Stimulated activated CD4-positive, alpha-beta T cell treated with anti-CD3 and anti-CD28 coated beads, Interleukin-4, amount 100 ng/mL, for 24 hours (primary cell): ENCODE results near the gene TRIM62.

Experiments
- DNase-seq: peaks from one replicate; pipeline ENCODE4 v3.0.0-alpha.2; 2020

The TRIM62 gene

GRCh38 chr1:33181921-33182341 lies at the start of gene TRIM62:
TSS of gene TRIM62 (minus strand) at chr1:33182043. CDS start at chr1:33181432, 611 bp downstream.
- DNase-seq, result peak; percentile 72

DNA sequence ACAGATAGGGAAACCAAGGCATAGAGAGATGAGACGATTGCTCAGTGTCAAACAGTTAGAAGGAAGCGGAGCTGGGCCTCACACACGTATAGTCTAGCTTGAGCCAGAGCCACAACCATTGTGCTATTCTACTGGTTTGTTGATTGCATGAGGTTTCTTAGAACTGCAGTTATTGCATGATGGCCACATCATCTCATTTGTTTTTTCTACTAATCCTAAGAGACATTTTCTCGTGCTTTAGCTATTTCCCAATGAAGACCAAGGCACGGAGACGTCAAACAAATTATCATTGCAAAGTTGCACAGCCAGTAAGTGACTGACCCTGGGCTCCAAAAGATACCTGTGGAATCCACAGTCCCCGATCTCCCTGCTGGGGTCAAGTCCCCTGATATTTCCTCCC lies 49.3 kb upstream of the TRIM62 start:
- DNase-seq, result no peak

- no peak for DNase-seq
Measured at GRCh38 chr1:33228935-33229487, 47.2 kb upstream of the TRIM62 start.

- no peak for DNase-seq
Measured at GRCh38 chr1:33225586-33225985, 43.7 kb upstream of the TRIM62 start.

DNA sequence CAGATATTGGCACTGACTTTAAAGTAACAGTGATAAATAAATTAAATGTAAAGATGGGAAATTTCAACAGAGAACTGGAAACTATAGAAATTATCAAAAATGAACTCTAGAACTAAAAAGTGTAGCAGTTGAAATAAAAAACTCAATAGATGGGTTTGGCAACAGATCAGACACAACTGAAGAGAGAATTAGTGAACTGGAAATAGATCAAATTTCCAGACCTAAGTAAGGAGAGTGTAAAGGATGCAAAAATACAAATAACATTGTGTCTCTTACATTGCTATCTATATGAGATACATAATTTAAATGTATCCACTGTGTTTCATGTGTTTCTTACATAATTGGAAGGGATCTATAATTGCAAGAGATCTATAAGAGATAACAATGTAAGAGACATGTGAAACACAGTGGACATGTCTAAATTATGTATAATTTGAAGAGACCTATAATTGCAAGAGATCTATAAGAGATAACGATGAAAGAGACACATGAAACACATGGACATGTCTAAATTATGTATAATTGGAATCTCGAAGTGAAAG lies 42.4 kb upstream of the TRIM62 start:
- DNase-seq, result no peak

GRCh38 chr1:33222381-33222780 lies 40.5 kb upstream of the TRIM62 start:
- DNase-seq, result no peak

DNA sequence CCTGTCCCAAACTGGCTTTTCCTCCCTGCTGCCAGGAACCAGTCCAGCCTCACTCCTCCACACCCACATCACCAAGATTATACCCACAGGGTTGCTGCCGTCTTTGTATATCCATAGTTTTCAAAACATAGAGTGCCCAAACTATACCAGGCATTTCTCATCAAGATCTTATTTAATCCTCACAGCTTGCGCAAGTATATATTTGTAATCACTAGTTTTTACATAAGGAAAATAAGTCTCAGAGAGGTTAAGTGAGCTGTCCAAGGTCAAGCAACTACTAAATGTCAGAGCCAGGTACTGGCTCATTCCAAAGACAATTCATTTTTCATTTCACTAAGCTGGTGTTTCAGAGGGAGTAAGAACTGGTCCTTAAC lies 39.5 kb upstream of the TRIM62 start:
- no peak for DNase-seq

DNA sequence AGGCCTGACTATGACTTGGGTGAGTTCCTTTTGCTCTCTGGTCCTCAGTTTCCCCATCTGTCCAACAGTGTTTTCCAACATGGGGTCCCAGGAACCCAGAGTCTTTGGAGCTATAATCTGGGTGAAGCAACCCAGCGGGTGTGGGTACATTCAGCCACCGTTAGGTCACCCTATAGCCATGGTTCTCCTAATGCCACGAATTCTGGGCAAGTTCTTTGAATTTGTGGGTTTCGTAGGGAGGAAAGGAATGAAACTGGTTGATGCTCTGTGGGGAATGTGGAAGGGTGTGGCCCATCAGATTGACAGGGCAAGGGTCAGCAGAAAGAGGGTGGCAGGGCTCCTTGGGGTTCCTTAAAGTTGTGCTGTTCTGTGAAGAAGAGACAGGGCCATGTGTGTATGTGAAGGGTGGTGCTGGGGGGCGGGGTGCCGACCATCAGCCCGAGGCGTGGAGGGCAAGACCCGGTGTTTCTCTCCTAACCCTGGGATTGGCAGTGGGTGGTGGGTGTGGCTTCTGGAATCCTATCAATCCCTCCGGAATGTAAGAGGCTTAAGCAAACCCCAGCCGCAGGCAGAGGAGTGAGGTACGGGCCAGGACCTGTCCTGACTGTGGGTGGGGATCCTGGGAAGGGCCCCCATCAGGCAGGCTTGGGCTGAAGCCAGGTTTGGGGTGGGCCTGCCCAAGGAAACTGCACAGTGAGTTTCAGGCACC lies 39.0 kb upstream of the TRIM62 start:
- DNase-seq, result no peak

DNA sequence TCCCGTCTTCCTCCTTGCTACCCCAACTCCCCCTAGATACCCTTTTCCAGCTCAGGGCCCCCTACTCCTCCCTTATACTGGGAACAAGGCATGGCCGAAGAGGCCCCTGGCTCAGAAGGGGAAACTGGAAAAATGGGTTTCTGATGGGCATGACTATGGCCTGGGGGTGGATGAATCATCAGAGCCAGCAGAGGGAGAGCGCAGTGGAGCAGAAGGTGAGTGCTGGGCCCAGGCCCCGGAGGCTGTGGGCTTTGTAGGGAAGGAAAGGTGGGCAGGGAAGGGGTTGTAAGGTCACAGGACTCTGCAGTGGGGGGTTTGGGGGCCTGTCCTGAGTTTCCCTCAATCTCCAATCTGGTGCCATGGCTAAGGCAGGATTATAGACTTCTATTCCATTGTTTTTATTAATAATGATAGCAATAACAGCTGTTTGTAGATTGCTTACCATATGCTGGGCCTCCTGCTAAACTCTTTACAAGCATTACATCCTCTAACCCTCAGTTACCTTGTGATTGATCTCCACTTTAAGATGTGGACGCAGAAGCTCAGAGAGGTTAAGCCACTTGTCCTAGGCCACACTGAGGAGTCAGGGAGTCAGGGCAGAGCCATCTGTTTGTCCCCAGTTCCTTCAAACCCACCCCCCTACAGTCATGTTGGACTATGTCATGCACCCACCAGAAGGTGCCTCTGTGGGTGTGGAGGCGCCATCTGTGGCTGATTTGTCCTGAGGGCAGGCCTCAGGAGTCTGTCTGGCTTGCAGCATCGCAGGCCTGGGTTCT lies 38.2 kb upstream of the TRIM62 start:
- DNase-seq, result no peak

DNA sequence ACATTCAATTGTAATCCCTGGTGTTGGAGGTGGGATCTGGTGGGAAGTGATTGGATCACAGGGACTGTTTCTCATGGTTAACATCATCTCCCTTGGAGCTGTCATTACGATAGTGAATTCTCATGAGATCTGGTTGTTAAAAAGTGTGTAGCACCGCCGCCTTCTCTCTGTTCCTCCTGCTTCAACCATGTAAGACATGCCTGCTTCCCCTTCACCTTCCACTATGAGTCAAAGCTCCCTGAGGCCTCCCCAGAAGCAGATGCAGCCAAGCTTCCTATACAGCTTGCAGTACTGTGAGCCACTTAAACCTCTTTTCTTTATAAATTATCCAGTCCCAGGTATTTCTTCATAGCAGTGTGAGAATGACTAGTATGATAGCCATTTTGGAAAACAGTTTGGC lies 30.1 kb upstream of the TRIM62 start:
- no peak for DNase-seq

GRCh38 chr1:33206340-33206739 lies 24.5 kb upstream of the TRIM62 start:
- DNase-seq, result no peak

DNA sequence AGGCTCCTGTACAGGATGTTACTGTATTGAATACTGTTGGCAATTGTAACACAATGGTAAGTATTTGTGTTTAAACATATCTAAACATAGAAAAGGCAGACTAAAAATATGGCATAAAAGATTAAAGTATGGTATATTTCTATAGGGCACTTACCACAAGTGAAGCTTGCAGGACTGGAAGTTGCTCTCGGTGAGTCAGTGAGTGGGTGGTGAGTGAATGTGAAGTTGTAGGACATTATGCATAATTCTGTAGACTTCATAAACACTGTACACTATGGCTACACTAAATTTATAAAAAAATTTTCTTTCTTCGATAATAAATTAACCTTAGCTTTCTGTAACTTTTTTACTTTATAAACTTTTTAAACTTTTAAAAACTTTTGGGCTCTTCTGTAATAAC lies 13.7 kb upstream of the TRIM62 start:
- DNase-seq, result no peak

- no peak for DNase-seq
Measured at GRCh38 chr1:33191731-33192275, 10.0 kb upstream of the TRIM62 start.

DNA sequence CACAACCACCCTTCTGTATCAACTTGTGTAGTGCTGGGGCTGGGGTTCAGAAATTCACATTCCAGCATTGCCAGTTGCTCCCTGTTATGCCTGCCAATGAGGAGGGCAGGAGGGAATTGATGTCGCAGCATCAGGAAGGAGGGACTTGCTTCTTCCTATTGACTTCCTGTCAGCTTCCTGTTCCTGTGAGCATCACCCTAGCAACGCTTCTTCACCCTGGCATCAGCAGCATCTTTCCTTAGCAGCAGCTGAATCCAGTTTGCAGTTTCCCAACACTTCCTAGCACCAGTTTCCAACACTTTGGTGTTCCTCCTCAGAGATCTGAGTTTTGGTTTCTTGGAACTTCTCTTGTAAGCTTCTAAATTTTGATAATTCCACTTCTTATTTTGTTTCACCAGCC lies 8.9 kb upstream of the TRIM62 start:
- DNase-seq, result no peak

GRCh38 chr1:33188572-33189275 lies 6.9 kb upstream of the TRIM62 start:
- DNase-seq, result no peak

DNA sequence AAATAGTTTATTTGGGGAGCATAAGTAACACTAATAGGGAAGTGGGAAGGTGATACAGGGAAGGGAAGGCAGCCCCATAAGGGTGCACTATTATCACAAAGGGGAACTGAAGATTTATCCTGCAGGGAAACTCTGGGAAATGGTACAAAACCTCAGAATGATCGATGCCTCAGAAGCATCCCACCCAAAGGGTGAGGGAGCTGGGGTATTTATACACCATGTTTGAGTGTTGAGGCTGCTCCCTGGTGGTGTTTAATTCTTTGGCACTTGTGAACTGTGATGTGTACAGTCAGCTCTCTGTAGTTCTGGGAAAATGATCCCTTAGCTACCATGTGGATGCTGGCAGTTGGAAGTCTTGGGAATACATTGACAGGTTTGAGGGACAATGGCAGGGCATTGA lies 5.1 kb upstream of the TRIM62 start:
- no peak for DNase-seq

DNA sequence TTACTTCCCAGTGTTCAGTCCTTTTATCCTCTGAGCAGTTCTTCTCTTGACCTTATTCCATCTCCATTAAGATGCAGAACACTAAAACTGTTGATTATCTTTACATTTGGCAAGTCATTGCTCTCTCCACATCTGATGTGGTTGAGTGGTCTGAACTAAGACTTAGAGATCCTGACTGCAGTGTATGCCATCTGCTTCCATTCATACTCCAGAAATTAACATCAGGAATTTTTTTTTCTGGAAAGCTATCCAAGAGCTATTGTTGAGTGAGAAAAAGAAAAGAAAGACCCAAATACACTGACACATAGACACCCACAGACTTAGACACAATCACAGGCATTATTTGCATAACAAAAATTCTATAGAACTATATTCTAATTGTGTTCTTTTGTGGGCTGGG lies 3.7 kb upstream of the TRIM62 start:
- DNase-seq, result no peak

DNA sequence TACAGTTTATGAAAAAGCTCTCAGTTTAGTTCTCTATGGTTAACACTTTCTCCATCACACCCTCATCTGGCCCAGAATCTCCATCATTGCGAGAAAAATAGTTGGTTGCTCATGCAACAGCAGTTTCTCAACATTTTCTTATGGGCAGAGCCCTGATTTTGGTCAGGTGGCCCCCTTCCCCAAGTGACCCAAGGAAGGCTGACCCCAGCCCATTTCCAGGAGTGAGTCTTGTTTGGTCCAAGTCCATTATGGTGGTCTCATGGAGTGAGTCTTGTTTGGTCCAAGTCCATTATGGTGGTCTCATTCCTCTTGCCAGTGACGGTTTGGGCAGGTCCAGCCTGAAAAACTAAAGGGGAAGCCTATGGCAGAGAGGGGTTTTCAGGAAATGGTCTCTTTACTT lies 1.5 kb upstream of the TRIM62 start:
- no peak for DNase-seq

DNA sequence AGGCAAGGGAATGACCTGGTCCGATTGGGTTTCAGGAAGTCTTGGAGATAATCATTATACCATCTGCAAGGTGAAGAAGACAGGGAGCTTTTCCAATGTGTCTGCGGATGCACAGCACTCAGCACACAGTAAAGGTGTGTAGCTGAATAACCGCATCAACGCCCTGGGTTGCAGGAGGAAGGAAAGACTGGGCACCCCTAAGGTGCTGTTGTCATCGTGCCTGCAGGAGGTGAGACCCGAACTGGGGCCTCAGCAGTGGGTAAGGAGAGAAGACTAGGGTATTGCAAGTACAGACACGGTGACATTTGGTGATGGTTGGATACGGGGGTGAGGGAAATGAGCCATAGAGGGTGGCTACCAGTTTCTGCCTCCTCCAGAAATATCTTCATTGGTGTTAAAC lies 1.1 kb upstream of the TRIM62 start:
- no peak for DNase-seq

GRCh38 chr1:33182401-33182841 lies 578 bp upstream of the TRIM62 start:
- DNase-seq, result no peak

DNA sequence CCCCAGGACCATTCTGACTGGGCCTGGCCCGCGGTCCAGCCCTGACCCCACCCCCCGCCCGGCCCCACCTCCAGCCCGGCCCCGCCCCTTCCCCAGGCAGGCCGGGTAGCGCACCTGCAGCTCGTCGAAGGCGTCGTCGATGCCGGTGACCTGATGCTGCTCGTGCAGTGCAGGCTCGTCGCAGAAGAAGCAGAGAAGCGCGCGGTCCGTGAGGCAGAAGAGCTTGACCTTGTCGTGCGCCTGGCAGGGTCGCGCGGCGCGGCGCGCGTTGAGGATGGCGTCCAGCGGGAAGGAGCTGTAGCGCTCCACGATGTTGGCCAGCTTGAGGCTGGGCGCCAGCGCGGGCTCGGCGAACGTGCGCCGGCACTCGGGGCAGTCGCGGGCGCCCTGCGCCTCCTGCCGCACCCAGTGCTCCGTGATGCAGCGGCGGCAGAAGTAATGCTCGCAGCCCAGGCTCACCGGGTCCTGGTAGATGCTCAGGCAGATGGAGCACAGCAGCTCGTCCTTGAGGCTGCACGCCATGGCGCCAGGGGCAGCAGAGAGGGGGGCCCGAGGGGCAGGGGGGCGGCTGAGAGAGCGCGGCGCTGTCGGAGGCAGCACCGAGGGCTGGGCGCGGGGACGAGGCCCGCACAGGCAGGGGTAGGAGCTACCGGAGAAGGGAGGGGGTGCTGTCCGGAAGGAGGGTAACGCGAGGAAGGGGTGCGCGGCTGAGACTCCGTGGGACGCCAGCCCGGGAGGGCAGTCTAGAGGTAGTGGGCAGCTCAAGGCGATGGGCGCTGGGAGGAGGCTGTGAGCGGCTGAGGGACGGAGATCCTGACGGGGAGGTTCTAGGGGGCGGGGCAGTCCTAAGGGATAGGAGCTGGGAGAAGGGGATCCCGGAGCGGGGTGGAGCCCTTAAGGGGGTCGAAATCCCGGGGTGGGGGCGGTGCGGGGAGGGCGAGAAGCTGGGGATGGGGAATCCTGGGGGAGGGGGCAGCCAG lies 642 bp downstream of the TRIM62 start:
- peak; percentile 77 for DNase-seq
